GM21737 (cell line): ENCODE results near the gene IGF2BP1.
"Not testable (repeated sequence)": the region's sequence is repeated elsewhere in the genome, so short reads cannot be mapped to it uniquely, and the experiment has no call there.

Experiments used
- ATAC-seq: cut with Tn5 transposase; IDR thresholded peaks from one replicate; pipeline ENCODE4 v1.9.1; 2021; ENCODE audit warnings: mild to moderate bottlenecking, moderate library complexity; ENCODE audit not compliant: unreplicated experiment

Gene IGF2BP1

DNA sequence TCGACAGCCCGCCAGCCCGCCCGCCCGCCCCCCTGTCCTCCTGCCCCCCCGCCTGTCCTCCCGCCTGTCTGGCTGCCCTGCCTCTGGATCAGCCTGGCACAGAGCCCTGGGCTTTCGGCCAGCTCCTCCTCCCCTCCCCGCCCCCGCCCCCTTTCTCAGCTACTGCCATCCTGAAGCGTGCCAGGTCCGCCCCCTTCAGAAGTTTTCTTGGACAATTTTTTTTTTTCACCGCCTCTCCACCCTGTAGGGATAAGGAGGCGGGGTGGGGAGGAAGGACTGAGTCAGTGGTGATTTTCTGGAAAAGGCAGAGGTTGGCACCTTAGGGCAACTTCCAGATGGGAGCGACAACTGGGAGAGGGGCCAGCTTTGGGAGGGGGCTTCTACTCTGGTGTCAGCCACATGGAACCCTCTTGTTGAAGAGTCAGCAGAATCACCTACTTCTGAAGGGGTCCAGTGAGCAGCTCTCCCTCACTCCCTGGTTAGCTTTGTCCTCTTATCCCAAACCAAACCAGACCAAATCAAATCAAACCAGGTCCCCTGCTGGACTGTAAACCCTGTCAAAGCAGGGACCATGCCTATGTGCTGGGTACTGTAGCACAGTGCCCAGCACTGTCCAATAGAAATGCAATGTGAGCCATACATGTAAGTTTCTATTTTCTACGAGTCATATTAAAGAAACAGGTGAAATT, 19.7 kb downstream of the IGF2BP1 start:
- no peak for ATAC-seq

DNA sequence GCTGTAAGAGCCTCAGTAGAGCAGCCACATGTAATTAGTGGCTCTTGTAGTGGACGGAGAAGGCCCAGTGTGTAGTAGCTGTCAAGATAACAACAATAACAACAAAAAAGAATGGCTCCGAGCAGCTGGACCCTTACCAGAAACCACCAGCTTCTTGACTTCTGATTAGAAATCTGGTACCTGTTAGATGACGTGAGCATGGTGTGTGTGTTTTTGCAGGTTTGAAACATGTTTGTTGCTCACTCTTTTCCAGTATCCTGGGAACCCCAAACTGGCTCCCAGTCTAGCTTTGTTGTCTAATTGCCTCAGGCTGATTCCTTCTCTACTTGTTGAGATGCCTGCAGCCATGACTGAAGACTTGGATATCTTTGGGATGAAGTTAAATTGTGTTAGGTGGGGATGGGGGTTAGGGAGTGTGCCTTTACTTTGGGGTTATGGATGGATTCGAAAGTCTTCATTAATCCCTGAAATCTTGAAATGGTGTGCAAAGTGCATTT, 21.0 kb downstream of the IGF2BP1 start:
- no peak for ATAC-seq

- no peak for ATAC-seq
Measured at GRCh38 chr17:49018748-49019147, 21.6 kb downstream of the IGF2BP1 start.

DNA sequence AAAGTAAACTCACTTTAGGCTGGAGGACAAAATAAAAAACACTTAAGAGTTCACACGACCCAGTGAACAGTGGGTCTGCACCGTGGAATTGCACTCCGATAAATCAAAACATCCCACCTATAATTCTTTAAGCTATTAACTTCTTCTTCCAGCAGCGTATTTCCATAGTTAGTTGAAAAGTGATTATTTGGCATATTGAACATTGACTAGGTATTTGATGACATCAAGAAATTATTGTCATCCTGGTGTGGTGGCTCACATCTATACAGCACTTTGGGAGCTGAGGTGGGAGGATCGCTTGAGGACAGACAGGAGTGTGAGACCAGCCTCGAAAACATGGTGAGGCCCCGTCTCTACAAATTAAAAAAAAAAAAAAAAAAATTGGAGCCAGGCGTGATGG, 23.4 kb downstream of the IGF2BP1 start:
- no peak for ATAC-seq

DNA sequence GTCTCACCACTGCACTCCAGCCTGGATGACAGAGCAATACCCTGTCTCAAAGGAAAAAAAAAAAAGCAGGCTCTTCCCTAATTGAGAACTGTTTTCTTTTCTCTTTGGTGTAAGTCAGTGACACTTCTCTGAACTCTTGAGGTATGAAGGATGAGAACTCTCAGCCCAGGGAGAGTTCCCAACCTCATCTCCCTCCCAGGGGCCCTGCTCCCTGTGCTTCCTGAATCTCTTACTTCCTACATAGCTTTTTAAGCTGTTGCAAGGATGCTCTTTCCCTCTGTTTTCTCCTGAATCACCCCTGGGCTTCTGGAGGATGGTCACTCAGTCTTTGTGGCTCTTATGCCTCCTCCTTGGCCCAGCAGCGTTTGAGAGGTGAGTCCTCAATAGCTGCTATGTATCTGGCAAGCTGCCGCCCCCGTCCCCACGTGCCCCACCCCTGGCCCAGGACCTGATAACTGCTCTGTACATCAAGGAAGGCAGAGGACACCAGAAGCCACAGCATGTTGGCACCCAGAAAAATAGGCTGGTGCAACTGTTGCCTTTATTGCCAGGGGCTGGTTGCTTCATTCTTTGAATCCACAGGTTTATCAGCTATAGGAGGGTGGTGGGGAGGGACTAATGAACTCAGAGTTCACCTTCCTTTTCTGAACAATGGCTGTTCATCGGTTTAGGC, 24.0 kb downstream of the IGF2BP1 start:
- ATAC-seq: no peak

DNA sequence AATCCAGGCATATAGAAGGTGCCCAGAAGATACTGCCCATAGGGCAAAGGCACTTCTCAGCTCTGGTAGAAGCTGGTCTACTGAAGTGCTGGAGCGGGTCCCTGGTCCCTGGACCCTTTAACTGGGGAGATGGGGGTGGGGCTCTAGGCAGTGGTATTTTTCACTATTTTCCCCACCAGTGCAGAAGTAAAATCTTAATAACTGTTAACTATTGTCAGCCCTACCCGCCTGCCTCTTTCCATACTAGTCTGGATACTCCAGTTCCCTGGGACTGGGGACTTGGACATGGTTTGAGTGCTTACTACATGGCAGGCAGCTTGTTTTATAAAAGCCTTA, 24.6 kb downstream of the IGF2BP1 start:
- no peak for ATAC-seq

DNA sequence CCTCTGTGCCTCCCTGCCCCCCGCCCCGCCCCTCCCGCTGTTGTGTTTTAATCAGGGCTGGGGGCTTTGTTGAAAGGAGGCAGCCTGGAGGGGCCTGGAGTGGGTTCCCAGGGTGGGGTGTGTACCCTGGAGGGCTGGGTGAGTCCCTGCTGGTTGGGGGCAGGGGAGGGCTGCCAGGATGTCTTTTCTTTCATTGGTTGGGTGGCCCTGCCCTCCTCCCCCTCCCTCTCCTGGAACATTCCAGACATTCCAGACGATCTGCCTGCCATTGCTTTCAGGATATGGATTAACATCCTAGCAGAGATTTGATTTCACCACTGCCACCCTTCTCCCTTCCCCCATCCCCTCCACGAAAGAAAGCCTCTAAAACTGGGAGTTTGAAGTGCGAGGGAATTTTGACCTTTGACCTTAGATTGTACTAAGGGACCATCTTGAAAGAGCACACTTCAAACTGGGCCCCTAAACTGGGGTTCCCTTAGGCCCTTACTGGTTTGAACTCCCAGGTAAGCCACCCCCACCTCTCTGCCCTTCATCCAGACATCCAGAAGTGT, 25.3 kb downstream of the IGF2BP1 start:
- no peak for ATAC-seq

- no peak for ATAC-seq
Measured at GRCh38 chr17:49024523-49024922, 27.3 kb downstream of the IGF2BP1 start.

GRCh38 chr17:49026447-49026846, 29.3 kb downstream of the IGF2BP1 start:
- not testable (repeated sequence) for ATAC-seq

- ATAC-seq: no peak
Measured at GRCh38 chr17:49028271-49028670, 31.1 kb downstream of the IGF2BP1 start.

DNA sequence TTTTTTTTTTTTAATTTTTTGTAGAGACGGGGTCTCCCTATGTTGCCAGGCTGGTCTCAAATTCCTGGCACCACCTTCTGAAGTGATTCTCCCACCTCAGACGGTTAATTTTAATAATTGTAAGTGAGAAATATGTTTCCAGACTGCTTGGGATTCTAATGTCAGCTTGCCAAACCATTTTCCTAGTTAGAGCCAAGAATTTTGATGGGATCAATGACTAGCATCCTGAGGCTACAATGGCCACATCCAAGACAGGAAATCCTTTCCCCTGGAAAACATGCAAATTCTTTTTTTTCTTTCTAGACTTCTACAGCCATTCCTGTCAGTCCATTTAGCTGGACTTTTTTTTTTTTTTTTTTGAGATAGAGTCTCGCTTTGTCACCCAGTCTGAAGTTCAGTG, 32.6 kb downstream of the IGF2BP1 start:
- no peak for ATAC-seq

- ATAC-seq: no peak
Measured at GRCh38 chr17:49031965-49032928, 35.1 kb downstream of the IGF2BP1 start.

DNA sequence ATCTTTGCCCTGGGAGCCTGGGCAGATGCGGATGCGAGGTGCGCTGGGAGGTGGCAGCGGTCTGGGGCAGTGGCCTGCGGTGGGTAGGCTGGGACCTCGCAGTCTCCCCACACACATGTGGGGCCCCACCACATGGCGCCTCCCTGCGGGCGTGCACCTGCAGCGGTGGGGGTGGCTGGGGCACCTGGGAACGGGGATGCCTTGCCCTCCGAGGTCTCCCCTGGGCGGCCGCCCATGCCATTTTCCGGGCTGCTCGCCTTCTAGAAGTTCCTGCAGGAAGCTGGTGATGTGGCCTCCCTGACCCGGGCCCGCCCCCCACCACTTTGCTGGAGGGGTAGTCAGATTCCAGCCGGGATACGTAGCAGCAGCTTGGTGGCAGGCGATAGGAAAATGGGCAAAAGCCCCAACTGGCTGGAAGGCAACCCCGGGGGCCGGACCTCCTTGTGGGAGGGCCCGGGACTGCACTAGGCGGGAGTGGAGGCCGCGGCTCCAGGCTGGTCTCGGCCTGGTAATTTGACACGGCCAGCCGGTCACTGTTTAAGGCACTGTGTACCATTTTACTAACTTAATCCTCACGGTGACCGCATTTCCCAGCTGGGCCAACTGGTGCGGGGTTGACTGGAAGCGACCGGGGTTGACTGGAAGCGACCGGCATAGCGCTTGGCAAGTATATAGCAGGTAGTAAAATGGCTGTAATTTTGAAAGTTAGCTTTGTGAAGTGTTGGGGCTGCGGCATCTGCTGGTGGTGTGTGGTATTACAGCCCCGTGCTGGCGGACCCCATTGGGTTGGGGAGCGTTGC, 38.5 kb downstream of the IGF2BP1 start:
- ATAC-seq: no peak

- no peak for ATAC-seq
Measured at GRCh38 chr17:49036270-49036626, 39.1 kb downstream of the IGF2BP1 start.

DNA sequence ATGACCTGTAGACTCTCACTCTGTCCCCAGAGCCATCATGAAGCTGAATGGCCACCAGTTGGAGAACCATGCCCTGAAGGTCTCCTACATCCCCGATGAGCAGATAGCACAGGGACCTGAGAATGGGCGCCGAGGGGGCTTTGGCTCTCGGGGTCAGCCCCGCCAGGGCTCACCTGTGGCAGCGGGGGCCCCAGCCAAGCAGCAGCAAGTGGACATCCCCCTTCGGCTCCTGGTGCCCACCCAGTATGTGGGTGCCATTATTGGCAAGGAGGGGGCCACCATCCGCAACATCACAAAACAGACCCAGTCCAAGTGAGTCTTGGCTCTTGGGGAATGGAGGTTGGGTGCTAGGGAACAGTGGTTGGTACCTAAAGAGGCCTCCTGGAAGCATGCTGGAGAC, 41.0 kb downstream of the IGF2BP1 start:
- ATAC-seq: no peak

DNA sequence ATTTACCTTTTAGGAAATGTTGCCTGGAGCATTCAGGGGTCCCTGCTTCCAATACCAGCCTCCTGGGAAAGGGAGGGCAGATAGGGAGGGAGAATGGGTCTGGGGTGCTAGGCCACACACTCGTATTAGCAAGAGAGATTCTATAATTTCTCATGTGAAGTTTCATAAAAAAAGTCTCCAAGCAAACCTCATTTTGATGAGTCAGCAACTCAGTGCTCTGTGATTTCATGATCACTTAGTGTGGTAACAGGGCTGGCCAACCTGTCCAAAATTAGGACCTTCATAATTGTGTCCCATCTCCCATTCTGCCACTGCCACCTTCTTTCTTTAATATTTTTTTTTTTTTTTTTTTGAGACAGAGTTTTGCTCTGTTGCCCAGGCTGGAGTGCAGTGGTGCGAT, 41.4 kb downstream of the IGF2BP1 start:
- no peak for ATAC-seq

- not testable (repeated sequence) for ATAC-seq
Measured at GRCh38 chr17:49039518-49039917, 42.3 kb downstream of the IGF2BP1 start.

- ATAC-seq: no peak
Measured at GRCh38 chr17:49041527-49041926, 44.3 kb downstream of the IGF2BP1 start.

- no peak for ATAC-seq
Measured at GRCh38 chr17:49045376-49045775, 48.2 kb downstream of the IGF2BP1 start.

DNA sequence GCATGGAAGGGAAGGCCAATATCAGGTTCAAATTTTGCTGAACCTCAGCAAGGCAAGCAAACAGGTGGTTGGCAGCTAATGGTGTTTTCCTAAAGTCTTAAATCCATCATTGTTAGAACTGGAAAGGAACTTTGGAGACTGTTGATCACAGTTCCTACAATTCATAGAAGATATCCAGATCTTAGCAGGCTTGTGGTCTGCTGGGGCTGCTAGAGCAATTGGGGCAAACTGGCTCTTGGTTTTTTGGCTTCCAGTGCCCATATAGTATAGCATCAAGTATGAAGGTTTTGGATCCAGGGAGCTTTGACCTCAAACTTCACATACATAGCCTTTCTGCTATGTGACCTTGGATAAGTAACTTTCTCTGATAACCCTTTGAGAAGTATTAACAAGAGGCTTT, 49.7 kb downstream of the IGF2BP1 start:
- ATAC-seq: no peak
